Activated CD4-positive, alpha-beta T cell treated with anti-CD3 and anti-CD28 coated beads, Interleukin-2, Interleukin-4, amounts not matched to agents 100 ng/mL and 50 ng/mL, durations not matched to agents 16 hours and 8 hours (primary cell): ENCODE data around the gene LRRC8D.

ENCODE experiments used
- DNase-seq: peaks from one replicate; pipeline ENCODE4 v3.0.0-alpha.2; 2020; ENCODE audit warnings: low spot score

Gene LRRC8D

GRCh38 chr1:89896105-89896942 is 75.5 kb downstream of the LRRC8D start:
- no peak for DNase-seq

- DNase-seq: no peak
These were observed 76.7 kb downstream of the LRRC8D start for GRCh38 chr1:89897347-89898133.

- DNase-seq: no peak
These were observed 77.3 kb downstream of the LRRC8D start for GRCh38 chr1:89898150-89898549.

- DNase-seq: no peak
These were observed 78.1 kb downstream of the LRRC8D start for GRCh38 chr1:89898695-89899470.

GRCh38 chr1:89900323-89900722 is 79.5 kb downstream of the LRRC8D start:
- DNase-seq: no peak

GRCh38 chr1:89900791-89901708 is 80.2 kb downstream of the LRRC8D start:
- no peak for DNase-seq

GRCh38 chr1:89901957-89902669 is 81.3 kb downstream of the LRRC8D start:
- no peak for DNase-seq

GRCh38 chr1:89903550-89903949 is 82.7 kb downstream of the LRRC8D start:
- DNase-seq: no peak

GRCh38 chr1:89904219-89904980 is 83.6 kb downstream of the LRRC8D start:
- no peak for DNase-seq

- no peak for DNase-seq
These were observed 84.7 kb downstream of the LRRC8D start for GRCh38 chr1:89905395-89906058.

GRCh38 chr1:89906088-89906487 is 85.3 kb downstream of the LRRC8D start:
- no peak for DNase-seq

GRCh38 chr1:89907727-89908212 is 86.9 kb downstream of the LRRC8D start:
- no peak for DNase-seq

GRCh38 chr1:89908273-89908671 is 87.4 kb downstream of the LRRC8D start:
- DNase-seq: no peak

GRCh38 chr1:89908672-89909436 is 88.0 kb downstream of the LRRC8D start:
- no peak for DNase-seq

- no peak for DNase-seq
These were observed 89.4 kb downstream of the LRRC8D start for GRCh38 chr1:89910268-89910667.

GRCh38 chr1:89910780-89911179 is 89.9 kb downstream of the LRRC8D start:
- DNase-seq: no peak

GRCh38 chr1:89911191-89911991 is 90.6 kb downstream of the LRRC8D start:
- DNase-seq: no peak

GRCh38 chr1:89912073-89912472 is 91.2 kb downstream of the LRRC8D start:
- no peak for DNase-seq
